ENCODE results near the gene HDAC8. TPM values are rescaled to one million over a fixed set of nuclear protein-coding genes. Genes with fewer than 3 reads are reported as not detected.

Gene HDAC8
- total RNA-seq, 2 experiments from 2014 or later, result 5.8 to 6.8 TPM

GRCh38 chrX:72340626-72341025 lies 232.0 kb downstream of the HDAC8 start:
- ChIA-PET POLR2A (no interaction called here), CTCF (no interaction called here)
- H3K27ac ChIP-seq (ENCODE audit: low read depth in 1 of 2, low read length in 2 of 2), result no peak overlapping the region
- no peaks in the 10 kb centered on the region for H3K4me1 ChIP-seq (ENCODE audit: insufficient read depth, low read length)
- no peaks in the 10 kb centered on the region for H3K27me3 ChIP-seq (ENCODE audit: control insufficient read depth in 1 of 2, insufficient read depth in 2 of 2, low read length in 2 of 2)
- ATAC-seq (ENCODE audit: poor library complexity) (no peak), DNase-seq (no peak)
- no peak overlapping the region for H3K4me3 ChIP-seq (ENCODE audit: low read length)
- Mint-ChIP-seq H3K27me3 (no peaks in the 10 kb centered on the region), H3K4me3 (no peak overlapping the region), H3K4me1 (ENCODE audit: low read depth) (no peaks in the 10 kb centered on the region), H3K27ac (no peak overlapping the region), H3K36me3 (ENCODE audit: low read depth) (peaks cover 12% of the 10 kb centered on the region), H3K9me3 (no peaks in the 10 kb centered on the region)
- intact Hi-C loops (cut with DNase I, micrococcal nuclease), result no loop called here
- peaks cover 2% of the 10 kb centered on the region for H3K36me3 ChIP-seq (ENCODE audit: insufficient read depth, low read length)
- H3K9me3 ChIP-seq (ENCODE audit: control insufficient read depth in 1 of 2, insufficient read depth in 1 of 2, low read length in 2 of 2), result no peaks in the 10 kb centered on the region
- no peak for TF ChIP-seq CTCF (IDR thresholded peaks at IDR 0.05)

GRCh38 chrX:72340041-72340440 lies 232.6 kb downstream of the HDAC8 start:
- Mint-ChIP-seq H3K36me3 (ENCODE audit: low read depth) (peaks cover 12% of the 10 kb centered on the region), H3K9me3 (no peaks in the 10 kb centered on the region), H3K4me1 (ENCODE audit: low read depth) (no peaks in the 10 kb centered on the region), H3K27ac (no peak overlapping the region), H3K27me3 (no peaks in the 10 kb centered on the region), H3K4me3 (no peak overlapping the region)
- Histone ChIP-seq H3K4me1 (ENCODE audit: insufficient read depth, low read length) (no peaks in the 10 kb centered on the region), H3K27me3 (ENCODE audit: control insufficient read depth in 1 of 2, insufficient read depth in 2 of 2, low read length in 2 of 2) (no peaks in the 10 kb centered on the region), H3K4me3 (ENCODE audit: low read length) (no peak overlapping the region), H3K9me3 (ENCODE audit: control insufficient read depth in 1 of 2, insufficient read depth in 1 of 2, low read length in 2 of 2) (no peaks in the 10 kb centered on the region), H3K27ac (ENCODE audit: low read depth in 1 of 2, low read length in 2 of 2) (no peak overlapping the region), H3K36me3 (ENCODE audit: insufficient read depth, low read length) (peaks cover 2% of the 10 kb centered on the region)
- DNase-seq (no peak), ATAC-seq (ENCODE audit: poor library complexity) (no peak)
- ChIA-PET POLR2A (no interaction called here), CTCF (no interaction called here)
- intact Hi-C loops (cut with DNase I, micrococcal nuclease), result no loop called here
- no peak for TF ChIP-seq CTCF (IDR thresholded peaks at IDR 0.05)

- TF ChIP-seq CTCF (IDR thresholded peaks at IDR 0.05), result no peak
- DNase-seq (no peak), ATAC-seq (ENCODE audit: poor library complexity) (no peak)
- Histone ChIP-seq H3K4me1 (ENCODE audit: insufficient read depth, low read length) (no peaks in the 10 kb centered on the region), H3K9me3 (ENCODE audit: control insufficient read depth in 1 of 2, insufficient read depth in 1 of 2, low read length in 2 of 2) (no peaks in the 10 kb centered on the region), H3K27me3 (ENCODE audit: control insufficient read depth in 1 of 2, insufficient read depth in 2 of 2, low read length in 2 of 2) (no peaks in the 10 kb centered on the region), H3K4me3 (ENCODE audit: low read length) (no peak overlapping the region), H3K27ac (ENCODE audit: low read depth in 1 of 2, low read length in 2 of 2) (no peak overlapping the region), H3K36me3 (ENCODE audit: insufficient read depth, low read length) (no peaks in the 10 kb centered on the region)
- Mint-ChIP-seq H3K9me3 (no peaks in the 10 kb centered on the region), H3K36me3 (ENCODE audit: low read depth) (peaks cover 3% of the 10 kb centered on the region), H3K4me3 (no peak overlapping the region), H3K27ac (no peak overlapping the region), H3K27me3 (no peaks in the 10 kb centered on the region), H3K4me1 (ENCODE audit: low read depth) (peaks cover 7% of the 10 kb centered on the region)
- POLR2A ChIA-PET, result no interaction called here
- intact Hi-C loops (cut with DNase I, micrococcal nuclease), result no loop called here
- CTCF ChIA-PET, result no interaction called here
Observed at GRCh38 chrX:72330131-72330530, 242.5 kb downstream of the HDAC8 start.

Data from CD4-positive, alpha-beta T cell (primary cell).